Body of pancreas (tissue), 4 donors: ENCODE data around the gene TLCD2. TPM values are rescaled to one million over a fixed set of nuclear protein-coding genes. Genes with fewer than 3 reads are reported as not detected.
"Not testable (repeated sequence)": the region's sequence is repeated elsewhere in the genome, so short reads cannot be mapped to it uniquely, and the experiment has no call there.

ENCODE experiments used
- ATAC-seq: fragments of 150-250 bp; one replicate; pipeline ENCODE4 v1.9.1; 2016
- DNase-seq, 4 donors: peaks; one replicate each; pipeline ENCODE4 v3.0.0-alpha.2; 2019
- H3K27ac ChIP-seq, 4 donors: fragments of 200-600 bp; sonication (generic); 1 replicate in 3 of 4; 2 replicates in 1 of 4; pipeline versions ENCODE4 v1.5.1 to v1.6.1; 2016 to 2019; ENCODE audit warnings: mild to moderate bottlenecking in 1 of 4, mixed read lengths in 1 of 4, moderate library complexity in 1 of 4
- H3K27me3 ChIP-seq, 2 donors: fragments of 200-600 bp; sonication (generic); one replicate each; pipeline ENCODE4 v1.6.0; 2016; ENCODE audit warnings: mild to moderate bottlenecking in 1 of 2
- H3K36me3 ChIP-seq, 2 donors: fragments of 200-600 bp; sonication (generic); replicated peaks in 1 of 2; 2 replicates each; pipeline ENCODE4 v1.5.1; 2016; ENCODE audit warnings: low read depth in 2 of 2; ENCODE audit not compliant: insufficient read depth in 1 of 2
- H3K4me1 ChIP-seq: fragments of 200-600 bp; sonication (generic); one replicate; pipeline ENCODE4 v1.6.0; 2016
- H3K4me3 ChIP-seq, 2 donors: fragments of 200-600 bp; sonication (generic); 1 replicate in 1 of 2; 2 replicates in 1 of 2; pipeline ENCODE4 v1.5.1; 2016 to 2019
- H3K9me3 ChIP-seq, 3 donors: fragments of 200-600 bp; sonication (generic); 1 replicate in 2 of 3; 2 replicates in 1 of 3; pipeline ENCODE4 v1.5.1; 2016
- POLR2A ChIP-seq, 3 donors: fragments of 450-650 bp; IDR thresholded peaks; one replicate each; pipeline ENCODE4 v1.6.1; 2016; ENCODE audit warnings: antibody characterized with exemption in 3 of 3, mild to moderate bottlenecking in 2 of 3
- WGBS, 2 donors: methylation state at CpG; one replicate each; pipeline ENCODE4 v1.1.5; 2017; 5-methylcytosine and 5-hydroxymethylcytosine counted together
- intact Hi-C: fragments of 100-400 bp; cut with DNase I; formaldehyde crosslinking; loops from one replicate; pipeline ENCODE4 v1.15.1; 2023
- total RNA-seq, 2 donors: library from RNA; depleted of rRNA; stranded (reverse); fragments of >200 nt; gene quantifications; one replicate each; pipeline ENCODE4 v1.1.0, GENCODE V29; 2016
- TF ChIP-seq, protein P1 (sequence below), 7 experiments: fragments of 450-650 bp in 4 of 7; fragments of 200-600 bp in 3 of 7; sonication (generic) in 3 of 7; IDR thresholded peaks; one replicate each; pipeline ENCODE4 v1.5.1; 2016 to 2019; ENCODE audit warnings: antibody characterized with exemption in 7 of 7

TLCD2 gene
- total RNA-seq, 2 donors from 2014 or later = 1.6 to 2.6 TPM

DNA sequence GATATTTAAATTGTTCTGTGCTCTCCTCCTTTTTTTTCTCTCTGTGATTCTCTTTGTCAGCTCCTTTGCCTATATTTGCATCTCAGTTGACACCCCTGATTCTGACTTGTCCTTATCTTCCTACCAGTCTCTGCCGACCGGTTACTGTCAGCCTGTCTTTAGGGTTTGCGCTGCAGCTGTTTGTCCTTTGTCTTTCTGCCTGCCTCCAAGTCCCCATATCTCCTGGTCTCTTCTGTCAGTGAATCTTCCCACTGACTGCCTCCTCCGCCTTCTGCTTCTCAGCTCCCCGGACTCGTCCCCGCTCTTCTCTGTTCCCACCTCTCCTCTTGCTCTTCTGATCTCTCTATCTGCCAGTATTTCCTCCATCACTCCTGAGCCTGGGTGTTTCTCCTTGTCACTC, 5.2 kb downstream of the TLCD2 start:
- Histone ChIP-seq H3K27me3 (no peaks in the 10 kb centered on the region), H3K36me3 (no peaks in the 10 kb centered on the region), H3K9me3 (no peaks in the 10 kb centered on the region), H3K4me3 (no peak overlapping the region), H3K4me1 (no peaks in the 10 kb centered on the region), H3K27ac (no peak overlapping the region)
- 68 to 84% methylated on average over 7 of the region's 7 CpGs for WGBS, 2 donors
- TF ChIP-seq, protein P1, sequence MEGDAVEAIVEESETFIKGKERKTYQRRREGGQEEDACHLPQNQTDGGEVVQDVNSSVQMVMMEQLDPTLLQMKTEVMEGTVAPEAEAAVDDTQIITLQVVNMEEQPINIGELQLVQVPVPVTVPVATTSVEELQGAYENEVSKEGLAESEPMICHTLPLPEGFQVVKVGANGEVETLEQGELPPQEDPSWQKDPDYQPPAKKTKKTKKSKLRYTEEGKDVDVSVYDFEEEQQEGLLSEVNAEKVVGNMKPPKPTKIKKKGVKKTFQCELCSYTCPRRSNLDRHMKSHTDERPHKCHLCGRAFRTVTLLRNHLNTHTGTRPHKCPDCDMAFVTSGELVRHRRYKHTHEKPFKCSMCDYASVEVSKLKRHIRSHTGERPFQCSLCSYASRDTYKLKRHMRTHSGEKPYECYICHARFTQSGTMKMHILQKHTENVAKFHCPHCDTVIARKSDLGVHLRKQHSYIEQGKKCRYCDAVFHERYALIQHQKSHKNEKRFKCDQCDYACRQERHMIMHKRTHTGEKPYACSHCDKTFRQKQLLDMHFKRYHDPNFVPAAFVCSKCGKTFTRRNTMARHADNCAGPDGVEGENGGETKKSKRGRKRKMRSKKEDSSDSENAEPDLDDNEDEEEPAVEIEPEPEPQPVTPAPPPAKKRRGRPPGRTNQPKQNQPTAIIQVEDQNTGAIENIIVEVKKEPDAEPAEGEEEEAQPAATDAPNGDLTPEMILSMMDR (IDR thresholded peaks at IDR 0.05) = no peak
- TF ChIP-seq POLR2A (IDR thresholded peaks at IDR 0.05) = no peak
- ATAC-seq = no peak
- intact Hi-C loops = no loop called here
- no peak for DNase-seq

DNA sequence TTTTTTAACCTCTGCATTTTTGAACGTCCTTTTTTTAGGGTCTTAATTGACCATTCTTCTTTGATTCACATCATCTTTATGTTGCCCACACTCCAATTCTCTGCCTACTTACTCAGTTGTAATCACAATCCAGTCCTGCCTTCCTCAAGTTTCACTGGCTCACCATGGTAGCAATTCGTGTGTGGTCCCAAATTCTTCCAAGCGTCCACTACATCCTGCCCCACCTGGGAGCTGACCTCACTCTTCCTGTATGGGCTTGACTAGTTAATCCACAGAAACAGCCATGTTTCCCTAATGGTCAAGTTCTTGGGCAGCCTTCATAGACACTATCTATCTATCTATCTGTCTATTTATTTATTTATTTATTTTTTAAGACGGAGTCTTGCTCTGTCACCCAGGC, 7.1 kb downstream of the TLCD2 start:
- Histone ChIP-seq H3K4me3 (no peak overlapping the region), H3K4me1 (no peaks in the 10 kb centered on the region), H3K9me3 (no peaks in the 10 kb centered on the region), H3K27ac (no peak overlapping the region), H3K36me3 (no peaks in the 10 kb centered on the region), H3K27me3 (no peaks in the 10 kb centered on the region)
- no peak for TF ChIP-seq POLR2A (IDR thresholded peaks at IDR 0.05)
- TF ChIP-seq, protein P1 (IDR thresholded peaks at IDR 0.05) = no peak
- WGBS, 2 donors = 53 to 58% methylated on average over 4 of the region's 4 CpGs
- DNase-seq (no peak), ATAC-seq (no peak)
- intact Hi-C loops = no loop called here

DNA sequence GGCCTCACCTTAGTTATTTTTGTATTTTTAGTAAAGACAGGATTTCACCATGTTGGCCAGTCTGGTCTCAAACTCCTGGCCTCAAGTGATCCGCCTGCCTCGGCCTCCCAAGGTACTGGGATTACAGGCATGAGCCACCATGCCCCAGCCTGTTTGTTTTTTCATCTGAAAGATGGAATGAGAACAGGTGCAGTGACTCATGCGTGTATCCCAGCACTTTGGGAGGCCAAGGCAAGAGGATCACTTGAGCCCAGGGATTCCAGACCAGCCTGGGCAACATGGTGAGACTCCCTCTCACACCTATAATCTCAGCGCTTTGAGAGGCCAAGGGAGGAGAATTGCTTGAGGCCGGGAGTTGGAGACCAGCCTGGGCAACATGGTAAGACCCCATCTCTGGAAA, 10.3 kb downstream of the TLCD2 start:
- ATAC-seq, H3K27me3 ChIP-seq, H3K4me1 ChIP-seq, H3K36me3 ChIP-seq, H3K4me3 ChIP-seq, H3K27ac ChIP-seq, DNase-seq, intact Hi-C loops, H3K9me3 ChIP-seq: not testable (repeated sequence)
- WGBS, 2 donors = 64 to 76% methylated on average over 2 to 5 of the region's 5 CpGs

DNA sequence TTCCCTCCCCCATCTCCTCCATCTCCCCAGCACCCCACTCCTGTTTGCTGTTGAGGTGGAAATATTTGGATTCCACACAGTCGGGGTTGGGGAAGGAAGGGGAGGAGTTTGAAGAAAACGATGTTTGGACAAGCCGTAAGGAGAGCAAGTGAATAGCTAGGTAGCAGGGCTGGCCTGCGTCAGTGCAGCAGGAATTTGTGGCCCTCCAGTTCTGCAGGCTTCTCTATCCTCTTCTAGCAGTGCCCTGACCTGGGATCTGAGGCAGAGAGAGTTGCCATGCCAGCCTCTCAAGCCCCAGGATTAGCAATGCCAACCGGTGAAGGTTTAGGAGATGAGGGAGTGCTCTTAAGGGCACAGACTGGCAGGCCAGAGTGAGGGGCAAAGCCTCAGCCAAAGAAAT, 12.5 kb downstream of the TLCD2 start:
- TF ChIP-seq, protein P1 (IDR thresholded peaks at IDR 0.05) = no peak
- Histone ChIP-seq H3K27me3 (no peaks in the 10 kb centered on the region), H3K27ac (no peak overlapping the region), H3K36me3 (no peaks in the 10 kb centered on the region), H3K9me3 (no peaks in the 10 kb centered on the region), H3K4me3 (no peak overlapping the region), H3K4me1 (no peaks in the 10 kb centered on the region)
- intact Hi-C loops = no loop called here
- WGBS, 2 donors = 46 to 54% methylated on average over 5 of the region's 5 CpGs
- DNase-seq (no peak), ATAC-seq (no peak)

DNA sequence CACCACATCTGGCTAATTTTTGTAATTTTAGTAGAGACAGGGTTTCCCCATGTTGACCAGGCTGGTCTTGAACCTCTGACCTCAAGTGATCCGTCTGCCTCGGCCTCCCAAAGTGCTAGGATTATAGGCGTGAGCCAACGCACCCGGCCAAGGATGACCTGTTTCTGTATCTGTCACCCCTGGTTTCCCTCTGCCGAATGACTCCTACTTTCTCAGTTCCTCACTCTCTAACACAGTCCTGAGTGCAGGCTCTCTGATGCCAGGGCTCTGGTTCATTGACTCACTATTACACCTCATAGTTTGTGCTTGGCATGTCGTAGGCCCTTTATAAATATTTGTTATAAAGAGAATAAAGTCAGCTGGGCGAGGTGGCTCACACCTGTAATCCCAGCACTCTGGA, 14.8 kb downstream of the TLCD2 start:
- no peaks in the 10 kb centered on the region for H3K36me3 ChIP-seq
- H3K27ac ChIP-seq = no peak overlapping the region
- 78 to 81% methylated on average over 8 of the region's 8 CpGs for WGBS, 2 donors
- ATAC-seq (no peak), DNase-seq (no peak)
- no peak for TF ChIP-seq POLR2A (IDR thresholded peaks at IDR 0.05)
- TF ChIP-seq, protein P1 (IDR thresholded peaks at IDR 0.05) = no peak
- H3K27me3 ChIP-seq = no peaks in the 10 kb centered on the region
- intact Hi-C loops = no loop called here
- no peak overlapping the region for H3K4me3 ChIP-seq
- H3K9me3 ChIP-seq = no peaks in the 10 kb centered on the region
- H3K4me1 ChIP-seq = no peaks in the 10 kb centered on the region
